OCI-LY3 (cell line): ENCODE measurements around the gene TSEN2.

Source experiments
- CTCF ChIP-seq: fragments of 200-600, 300-600 bp; sonication (generic); IDR thresholded peaks from 2 replicates; pipeline ENCODE4 v1.5.1; 2014; ENCODE audit warnings: antibody characterized with exemption, low read length, low read depth
- EZH2phosphoT487 ChIP-seq: fragments of 200-600 bp; shearing (Covaris generic); IDR thresholded peaks from 2 replicates; pipeline ENCODE4 v1.6.1; 2018; ENCODE audit warnings: antibody characterized with exemption, mixed run types, low read depth

GRCh38 chr3:12472796-12473195, 11.5 kb upstream of the TSEN2 start:
- TF ChIP-seq CTCF (no peak), EZH2phosphoT487 (no peak)
